GM21526 (cell line): ENCODE results near the gene EMD.
"Not testable (repeated sequence)": the region's sequence is repeated elsewhere in the genome, so short reads cannot be mapped to it uniquely, and the experiment has no call there.

Experiments used
- ATAC-seq: cut with Tn5 transposase; IDR thresholded peaks from one replicate; pipeline ENCODE4 v1.9.1; 2021; ENCODE audit warnings: moderate library complexity; ENCODE audit not compliant: unreplicated experiment, low FRiP score

EMD gene

GRCh38 chrX:154378799-154379568 is at the start of gene EMD:
Gene EMD (plus strand): TSS chrX:154379295. CDS start chrX:154379485, 190 bp downstream.
- ATAC-seq, result peak; percentile 74

- ATAC-seq, result no peak
Measured at GRCh38 chrX:154332561-154332960, 46.5 kb upstream of the EMD start.

GRCh38 chrX:154333116-154333515 is 46.0 kb upstream of the EMD start:
- no peak for ATAC-seq

GRCh38 chrX:154333837-154334271 is 45.2 kb upstream of the EMD start:
- peak; percentile 75 for ATAC-seq

- ATAC-seq, result no peak
Measured at GRCh38 chrX:154334496-154334895, 44.6 kb upstream of the EMD start.

GRCh38 chrX:154341399-154342298 is 37.4 kb upstream of the EMD start:
- ATAC-seq, result peak; percentile 53

GRCh38 chrX:154343063-154343462 is 36.0 kb upstream of the EMD start:
- not testable (repeated sequence) for ATAC-seq

- not testable (repeated sequence) for ATAC-seq
Measured at GRCh38 chrX:154343620-154344019, 35.5 kb upstream of the EMD start.

GRCh38 chrX:154348114-154348531 is 31.0 kb upstream of the EMD start:
- ATAC-seq, result no peak

GRCh38 chrX:154348646-154349358 is 30.3 kb upstream of the EMD start:
- no peak for ATAC-seq

- ATAC-seq, result no peak
Measured at GRCh38 chrX:154349359-154349935, 29.6 kb upstream of the EMD start.

- no peak for ATAC-seq
Measured at GRCh38 chrX:154349979-154350378, 29.1 kb upstream of the EMD start.

GRCh38 chrX:154350429-154351182 is 28.5 kb upstream of the EMD start:
- ATAC-seq, result no peak

GRCh38 chrX:154351183-154352011 is 27.7 kb upstream of the EMD start:
- no peak for ATAC-seq

- ATAC-seq, result no peak
Measured at GRCh38 chrX:154352012-154352401, 27.1 kb upstream of the EMD start.

GRCh38 chrX:154352466-154352865 is 26.6 kb upstream of the EMD start:
- ATAC-seq, result no peak

- ATAC-seq, result no peak
Measured at GRCh38 chrX:154353172-154353843, 25.8 kb upstream of the EMD start.

- ATAC-seq, result no peak
Measured at GRCh38 chrX:154354013-154354412, 25.1 kb upstream of the EMD start.
